ENCODE results near the gene SUN1. TPM values are rescaled to one million over a fixed set of nuclear protein-coding genes. Genes with fewer than 3 reads are reported as not detected.

The SUN1 gene
- total RNA-seq, 1 donor from 2014 or later = 150 TPM

- no peak overlapping the region for H3K27ac Mint-ChIP-seq (ENCODE audit: unreplicated experiment)
- H3K27me3 Mint-ChIP-seq (ENCODE audit: unreplicated experiment) = peaks cover 4% of the 10 kb centered on the region
- DNase-seq (ENCODE audit: low spot score) = no peak
- H3K4me1 Mint-ChIP-seq (ENCODE audit: unreplicated experiment) = peaks cover 10% of the 10 kb centered on the region
- peaks cover 7% of the 10 kb centered on the region for H3K36me3 Mint-ChIP-seq (ENCODE audit: low read depth, unreplicated experiment)
- H3K4me3 Mint-ChIP-seq (ENCODE audit: unreplicated experiment) = no peak overlapping the region
- H3K9me3 Mint-ChIP-seq (ENCODE audit: unreplicated experiment) = no peaks in the 10 kb centered on the region
- TF ChIP-seq, protein P1, sequence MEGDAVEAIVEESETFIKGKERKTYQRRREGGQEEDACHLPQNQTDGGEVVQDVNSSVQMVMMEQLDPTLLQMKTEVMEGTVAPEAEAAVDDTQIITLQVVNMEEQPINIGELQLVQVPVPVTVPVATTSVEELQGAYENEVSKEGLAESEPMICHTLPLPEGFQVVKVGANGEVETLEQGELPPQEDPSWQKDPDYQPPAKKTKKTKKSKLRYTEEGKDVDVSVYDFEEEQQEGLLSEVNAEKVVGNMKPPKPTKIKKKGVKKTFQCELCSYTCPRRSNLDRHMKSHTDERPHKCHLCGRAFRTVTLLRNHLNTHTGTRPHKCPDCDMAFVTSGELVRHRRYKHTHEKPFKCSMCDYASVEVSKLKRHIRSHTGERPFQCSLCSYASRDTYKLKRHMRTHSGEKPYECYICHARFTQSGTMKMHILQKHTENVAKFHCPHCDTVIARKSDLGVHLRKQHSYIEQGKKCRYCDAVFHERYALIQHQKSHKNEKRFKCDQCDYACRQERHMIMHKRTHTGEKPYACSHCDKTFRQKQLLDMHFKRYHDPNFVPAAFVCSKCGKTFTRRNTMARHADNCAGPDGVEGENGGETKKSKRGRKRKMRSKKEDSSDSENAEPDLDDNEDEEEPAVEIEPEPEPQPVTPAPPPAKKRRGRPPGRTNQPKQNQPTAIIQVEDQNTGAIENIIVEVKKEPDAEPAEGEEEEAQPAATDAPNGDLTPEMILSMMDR (IDR thresholded peaks at IDR 0.05; ENCODE audit: unreplicated experiment) = no peak
Observed at GRCh38 chr7:881441-882234, 49.4 kb downstream of the SUN1 start.

GRCh38 chr7:882336-883035 is 50.2 kb downstream of the SUN1 start:
- peaks cover 7% of the 10 kb centered on the region for H3K36me3 Mint-ChIP-seq (ENCODE audit: low read depth, unreplicated experiment)
- H3K9me3 Mint-ChIP-seq (ENCODE audit: unreplicated experiment) = no peaks in the 10 kb centered on the region
- no peak overlapping the region for H3K27ac Mint-ChIP-seq (ENCODE audit: unreplicated experiment)
- peaks cover 4% of the 10 kb centered on the region for H3K27me3 Mint-ChIP-seq (ENCODE audit: unreplicated experiment)
- H3K4me3 Mint-ChIP-seq (ENCODE audit: unreplicated experiment) = no peak overlapping the region
- H3K4me1 Mint-ChIP-seq (ENCODE audit: unreplicated experiment) = peaks cover 10% of the 10 kb centered on the region
- TF ChIP-seq, protein P1 (IDR thresholded peaks at IDR 0.05; ENCODE audit: unreplicated experiment) = no peak
- DNase-seq (ENCODE audit: low spot score) = no peak

DNA sequence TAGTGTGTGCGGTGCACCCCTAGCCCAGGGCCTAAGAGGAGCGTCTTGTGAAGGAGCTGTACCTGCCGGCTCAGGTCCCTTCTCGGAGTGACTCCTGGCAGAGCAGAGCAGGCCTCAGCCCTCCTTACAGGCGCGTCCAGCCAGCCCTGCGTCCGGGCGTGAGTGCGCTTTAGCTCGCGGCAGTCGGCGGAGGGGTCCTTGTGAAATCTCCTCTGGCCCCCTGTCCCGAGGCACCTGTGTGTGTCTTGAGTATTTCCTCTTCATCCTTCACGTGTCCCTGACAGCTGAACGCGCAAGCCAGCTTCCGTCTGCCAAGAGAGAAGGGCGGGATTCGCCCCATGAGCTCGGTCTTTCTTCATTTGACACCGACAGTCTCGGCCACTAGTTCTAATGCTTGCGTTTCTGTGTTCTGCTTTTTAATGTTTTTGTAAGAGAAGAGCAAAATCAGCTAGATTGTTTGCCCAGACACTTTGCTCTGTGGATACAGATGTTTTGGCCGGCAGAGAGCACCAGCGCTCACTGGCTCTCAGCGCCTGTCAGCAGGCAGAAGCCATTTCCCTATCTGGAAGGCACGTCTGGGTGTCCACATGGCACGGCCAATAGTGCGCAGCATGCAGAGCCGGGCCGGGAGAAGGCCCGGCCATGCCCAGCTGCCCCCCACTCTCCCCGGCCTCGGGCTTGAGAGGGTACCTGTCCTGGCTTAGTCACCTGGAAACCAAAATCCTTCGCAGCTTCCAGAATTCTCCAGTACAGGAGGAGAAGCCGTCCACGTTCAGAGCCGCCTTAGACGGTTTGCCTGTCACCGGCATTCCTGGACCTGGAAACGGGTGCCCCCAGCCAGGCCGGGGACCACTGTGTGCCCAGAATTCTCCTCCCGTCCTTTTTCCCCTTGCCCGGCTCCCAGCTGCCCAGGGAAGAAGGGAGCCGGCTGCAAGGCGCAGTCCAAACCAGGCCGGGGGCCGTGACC is 51.1 kb downstream of the SUN1 start:
- Mint-ChIP-seq H3K4me3 (ENCODE audit: unreplicated experiment) (no peak overlapping the region), H3K4me1 (ENCODE audit: unreplicated experiment) (peaks cover 6% of the 10 kb centered on the region), H3K27me3 (ENCODE audit: unreplicated experiment) (peaks cover 7% of the 10 kb centered on the region), H3K36me3 (ENCODE audit: low read depth, unreplicated experiment) (peaks cover 9% of the 10 kb centered on the region), H3K27ac (ENCODE audit: unreplicated experiment) (no peak overlapping the region), H3K9me3 (ENCODE audit: unreplicated experiment) (no peaks in the 10 kb centered on the region)
- no peak for DNase-seq (ENCODE audit: low spot score)
- TF ChIP-seq, protein P1 (IDR thresholded peaks at IDR 0.05; ENCODE audit: unreplicated experiment) = no peak

- DNase-seq (ENCODE audit: low spot score) = no peak
- TF ChIP-seq, protein P1 (IDR thresholded peaks at IDR 0.05; ENCODE audit: unreplicated experiment) = no peak
Observed at GRCh38 chr7:884191-885003, 52.1 kb downstream of the SUN1 start.

More at GRCh38 chr7:884191-885003, 52.1 kb downstream of the SUN1 start:
- H3K27ac Mint-ChIP-seq (ENCODE audit: unreplicated experiment) = no peak overlapping the region
- peaks cover 6% of the 10 kb centered on the region for H3K27me3 Mint-ChIP-seq (ENCODE audit: unreplicated experiment)
- peaks cover under 1% of the 10 kb centered on the region for H3K4me1 Mint-ChIP-seq (ENCODE audit: unreplicated experiment)
- H3K9me3 Mint-ChIP-seq (ENCODE audit: unreplicated experiment) = no peaks in the 10 kb centered on the region
- H3K4me3 Mint-ChIP-seq (ENCODE audit: unreplicated experiment) = no peak overlapping the region
- peaks cover 9% of the 10 kb centered on the region for H3K36me3 Mint-ChIP-seq (ENCODE audit: low read depth, unreplicated experiment)

Data from endothelial cell (in vitro differentiated cells).